WTC11 (cell line): ENCODE measurements around the gene ST6GALNAC3. TPM values are rescaled to one million over a fixed set of nuclear protein-coding genes. Genes with fewer than 3 reads are reported as not detected.

ENCODE experiments used
- ATAC-seq: fragments of 200-7000 bp; cut with Tn5 transposase; 2 replicates; pipeline ENCODE4 v1.10.0; 2021; ENCODE audit warnings: mild to moderate bottlenecking, moderate library complexity
- CTCF ChIA-PET: fragments of 300-600 bp; sonication (Branson Sonifier 250); formaldehyde crosslinking; loops from one replicate; lab custom pipeline; 2021; ENCODE audit warnings: antibody characterized with exemption; lab: Charles Lee
- POLR2A ChIA-PET: fragments of 350-600 bp; sonication (Branson Sonifier 250); formaldehyde crosslinking; loops from one replicate; lab custom pipeline; 2021; ENCODE audit warnings: antibody characterized with exemption; lab: Charles Lee
- DNase-seq: peaks from one replicate; pipeline ENCODE4 v3.0.0; 2021; ENCODE audit warnings: low spot score
- H3K27ac Mint-ChIP-seq: 2 replicates; pipeline ENCODE4 v1.8.0; 2021; ENCODE audit warnings: mixed read lengths
- H3K27me3 Mint-ChIP-seq: 2 replicates; pipeline ENCODE4 v1.8.0; 2021; ENCODE audit warnings: low read depth, mild to moderate bottlenecking, moderate library complexity, mixed read lengths
- H3K36me3 Mint-ChIP-seq: 2 replicates; pipeline ENCODE4 v1.8.0; 2021; ENCODE audit warnings: mixed read lengths
- H3K4me1 Mint-ChIP-seq: 2 replicates; pipeline ENCODE4 v1.8.0; 2022; ENCODE audit warnings: mixed read lengths
- H3K4me3 Mint-ChIP-seq: 2 replicates; pipeline ENCODE4 v1.8.0; 2021; ENCODE audit warnings: mild to moderate bottlenecking, moderate library complexity, mixed read lengths
- H3K9me3 Mint-ChIP-seq: 2 replicates; pipeline ENCODE4 v1.8.0; 2021; ENCODE audit warnings: mixed read lengths
- CREM ChIP-seq: sonication (generic); formaldehyde crosslinking; IDR thresholded peaks from 2 replicates; pipeline ENCODE4 v1.8.1; 2022; ENCODE audit warnings: mild to moderate bottlenecking, missing genetic modification reagents, moderate library complexity
- HMGA2 ChIP-seq: fragments of 250-450 bp; sonication (Bioruptor Pico); IDR thresholded peaks from 2 replicates; pipeline ENCODE4 v1.4.0; 2021; ENCODE audit warnings: mild to moderate bottlenecking, moderate library complexity
- IRF2 ChIP-seq: sonication (generic); formaldehyde crosslinking; IDR thresholded peaks from 2 replicates; pipeline ENCODE4 v1.8.0; 2022; ENCODE audit warnings: low read depth, missing genetic modification reagents, borderline replicate concordance
- MXD4 ChIP-seq: fragments of 250-450 bp; sonication (Bioruptor Pico); IDR thresholded peaks from 2 replicates; pipeline ENCODE4 v1.8.0; 2021; ENCODE audit warnings: mild to moderate bottlenecking, moderate library complexity, borderline replicate concordance
- NFE2L1 ChIP-seq: sonication (generic); formaldehyde crosslinking; IDR thresholded peaks from 2 replicates; pipeline ENCODE4 v1.8.1; 2023; ENCODE audit warnings: missing genetic modification reagents
- NR1H2 ChIP-seq: sonication (generic); formaldehyde crosslinking; IDR thresholded peaks from 2 replicates; pipeline ENCODE4 v1.9.0; 2021; ENCODE audit warnings: mild to moderate bottlenecking, moderate library complexity, missing genetic modification reagents
- NR2C2 ChIP-seq: sonication (generic); formaldehyde crosslinking; IDR thresholded peaks from 2 replicates; pipeline ENCODE4 v1.8.0; 2022; ENCODE audit warnings: mild to moderate bottlenecking, missing genetic modification reagents
- NR3C1 ChIP-seq: sonication (generic); formaldehyde crosslinking; conservative IDR thresholded peaks from 2 replicates; pipeline ENCODE4 v1.8.1; 2023; ENCODE audit warnings: low read depth, mild to moderate bottlenecking, missing genetic modification reagents
- PRRX2 ChIP-seq: fragments of 250-450 bp; sonication (Bioruptor Pico); IDR thresholded peaks from 2 replicates; pipeline ENCODE4 v1.8.0; 2021; ENCODE audit warnings: mild to moderate bottlenecking
- TP53 ChIP-seq: sonication (generic); formaldehyde crosslinking; IDR thresholded peaks from 2 replicates; pipeline ENCODE4 v1.8.1; 2023; ENCODE audit warnings: mild to moderate bottlenecking, missing genetic modification reagents
- ZNF232 ChIP-seq: sonication (generic); formaldehyde crosslinking; IDR thresholded peaks from 2 replicates; pipeline ENCODE4 v1.8.0; 2022; ENCODE audit warnings: mild to moderate bottlenecking, missing genetic modification reagents
- ZNF317 ChIP-seq: sonication (generic); formaldehyde crosslinking; IDR thresholded peaks from 2 replicates; pipeline ENCODE4 v1.8.1; 2023; ENCODE audit warnings: low read depth, mild to moderate bottlenecking, moderate library complexity, missing genetic modification reagents, borderline replicate concordance
- ZNF416 ChIP-seq: fragments of 250-450 bp; sonication (Bioruptor Pico); IDR thresholded peaks from 2 replicates; pipeline ENCODE4 v1.9.0; 2021; ENCODE audit warnings: mild to moderate bottlenecking, inconsistent platforms
- ZNF425 ChIP-seq: fragments of 250-450 bp; sonication (Bioruptor Pico); conservative IDR thresholded peaks from 2 replicates; pipeline ENCODE4 v1.9.0; 2021; ENCODE audit warnings: mild to moderate bottlenecking
- total RNA-seq: library from RNA; stranded (reverse); gene quantifications from 3 replicates; pipeline ENCODE4 v1.2.3, GENCODE V29; 2021
- TF ChIP-seq, protein P1 (sequence below): sonication (generic); formaldehyde crosslinking; IDR thresholded peaks from 2 replicates; pipeline ENCODE4 v1.8.1; 2022; ENCODE audit warnings: mild to moderate bottlenecking, missing genetic modification reagents, moderate library complexity, borderline replicate concordance
- TF ChIP-seq, protein P2 (sequence below): sonication (generic); formaldehyde crosslinking; IDR thresholded peaks from 2 replicates; pipeline ENCODE4 v1.8.1; 2023; ENCODE audit warnings: mild to moderate bottlenecking, missing genetic modification reagents, moderate library complexity
- TF ChIP-seq, protein P3 (sequence below): sonication (generic); formaldehyde crosslinking; IDR thresholded peaks from 2 replicates; pipeline ENCODE4 v1.8.0; 2023; ENCODE audit warnings: mild to moderate bottlenecking, missing genetic modification reagents
- TF ChIP-seq, protein P4 (sequence below): sonication (generic); formaldehyde crosslinking; conservative IDR thresholded peaks from 2 replicates; pipeline ENCODE4 v1.8.1; 2023; ENCODE audit warnings: mild to moderate bottlenecking, low read depth, missing genetic modification reagents, moderate library complexity

The ST6GALNAC3 gene
- total RNA-seq, 1 experiment from 2014 or later = 11.9 TPM

GRCh38 chr1:76079475-76080227, 5.1 kb downstream of the ST6GALNAC3 start:
- ChIA-PET CTCF (interaction anchor here (1.0 kb wide), 1 partner anchor 13 kb away, joined by 3 read pairs; no protein-coding TSS in a partner anchor), POLR2A (no interaction called here)
- TF ChIP-seq, protein P1, sequence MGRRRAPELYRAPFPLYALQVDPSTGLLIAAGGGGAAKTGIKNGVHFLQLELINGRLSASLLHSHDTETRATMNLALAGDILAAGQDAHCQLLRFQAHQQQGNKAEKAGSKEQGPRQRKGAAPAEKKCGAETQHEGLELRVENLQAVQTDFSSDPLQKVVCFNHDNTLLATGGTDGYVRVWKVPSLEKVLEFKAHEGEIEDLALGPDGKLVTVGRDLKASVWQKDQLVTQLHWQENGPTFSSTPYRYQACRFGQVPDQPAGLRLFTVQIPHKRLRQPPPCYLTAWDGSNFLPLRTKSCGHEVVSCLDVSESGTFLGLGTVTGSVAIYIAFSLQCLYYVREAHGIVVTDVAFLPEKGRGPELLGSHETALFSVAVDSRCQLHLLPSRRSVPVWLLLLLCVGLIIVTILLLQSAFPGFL = no peak
- TF ChIP-seq NR3C1 (CRISPR knock-in tag) (no peak), HMGA2 (no peak), PRRX2 (CRISPR knock-in tag) (no peak), NR2C2 (CRISPR knock-in tag) (no peak), ZNF416 (CRISPR knock-in tag) (no peak), NFE2L1 (CRISPR knock-in tag) (no peak), TP53 (CRISPR knock-in tag) (no peak), IRF2 (CRISPR knock-in tag) (no peak), ZNF232 (no peak), NR1H2 (no peak), ZNF317 (no peak), MXD4 (CRISPR knock-in tag) (no peak), ZNF425 (CRISPR knock-in tag) (no peak), CREM (CRISPR knock-in tag) (no peak)
- TF ChIP-seq, protein P2, sequence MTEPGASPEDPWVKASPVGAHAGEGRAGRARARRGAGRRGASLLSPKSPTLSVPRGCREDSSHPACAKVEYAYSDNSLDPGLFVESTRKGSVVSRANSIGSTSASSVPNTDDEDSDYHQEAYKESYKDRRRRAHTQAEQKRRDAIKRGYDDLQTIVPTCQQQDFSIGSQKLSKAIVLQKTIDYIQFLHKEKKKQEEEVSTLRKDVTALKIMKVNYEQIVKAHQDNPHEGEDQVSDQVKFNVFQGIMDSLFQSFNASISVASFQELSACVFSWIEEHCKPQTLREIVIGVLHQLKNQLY = no peak
- TF ChIP-seq, protein P3, sequence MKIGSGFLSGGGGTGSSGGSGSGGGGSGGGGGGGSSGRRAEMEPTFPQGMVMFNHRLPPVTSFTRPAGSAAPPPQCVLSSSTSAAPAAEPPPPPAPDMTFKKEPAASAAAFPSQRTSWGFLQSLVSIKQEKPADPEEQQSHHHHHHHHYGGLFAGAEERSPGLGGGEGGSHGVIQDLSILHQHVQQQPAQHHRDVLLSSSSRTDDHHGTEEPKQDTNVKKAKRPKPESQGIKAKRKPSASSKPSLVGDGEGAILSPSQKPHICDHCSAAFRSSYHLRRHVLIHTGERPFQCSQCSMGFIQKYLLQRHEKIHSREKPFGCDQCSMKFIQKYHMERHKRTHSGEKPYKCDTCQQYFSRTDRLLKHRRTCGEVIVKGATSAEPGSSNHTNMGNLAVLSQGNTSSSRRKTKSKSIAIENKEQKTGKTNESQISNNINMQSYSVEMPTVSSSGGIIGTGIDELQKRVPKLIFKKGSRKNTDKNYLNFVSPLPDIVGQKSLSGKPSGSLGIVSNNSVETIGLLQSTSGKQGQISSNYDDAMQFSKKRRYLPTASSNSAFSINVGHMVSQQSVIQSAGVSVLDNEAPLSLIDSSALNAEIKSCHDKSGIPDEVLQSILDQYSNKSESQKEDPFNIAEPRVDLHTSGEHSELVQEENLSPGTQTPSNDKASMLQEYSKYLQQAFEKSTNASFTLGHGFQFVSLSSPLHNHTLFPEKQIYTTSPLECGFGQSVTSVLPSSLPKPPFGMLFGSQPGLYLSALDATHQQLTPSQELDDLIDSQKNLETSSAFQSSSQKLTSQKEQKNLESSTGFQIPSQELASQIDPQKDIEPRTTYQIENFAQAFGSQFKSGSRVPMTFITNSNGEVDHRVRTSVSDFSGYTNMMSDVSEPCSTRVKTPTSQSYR (CRISPR knock-in tag) = no peak
- TF ChIP-seq, protein P4, sequence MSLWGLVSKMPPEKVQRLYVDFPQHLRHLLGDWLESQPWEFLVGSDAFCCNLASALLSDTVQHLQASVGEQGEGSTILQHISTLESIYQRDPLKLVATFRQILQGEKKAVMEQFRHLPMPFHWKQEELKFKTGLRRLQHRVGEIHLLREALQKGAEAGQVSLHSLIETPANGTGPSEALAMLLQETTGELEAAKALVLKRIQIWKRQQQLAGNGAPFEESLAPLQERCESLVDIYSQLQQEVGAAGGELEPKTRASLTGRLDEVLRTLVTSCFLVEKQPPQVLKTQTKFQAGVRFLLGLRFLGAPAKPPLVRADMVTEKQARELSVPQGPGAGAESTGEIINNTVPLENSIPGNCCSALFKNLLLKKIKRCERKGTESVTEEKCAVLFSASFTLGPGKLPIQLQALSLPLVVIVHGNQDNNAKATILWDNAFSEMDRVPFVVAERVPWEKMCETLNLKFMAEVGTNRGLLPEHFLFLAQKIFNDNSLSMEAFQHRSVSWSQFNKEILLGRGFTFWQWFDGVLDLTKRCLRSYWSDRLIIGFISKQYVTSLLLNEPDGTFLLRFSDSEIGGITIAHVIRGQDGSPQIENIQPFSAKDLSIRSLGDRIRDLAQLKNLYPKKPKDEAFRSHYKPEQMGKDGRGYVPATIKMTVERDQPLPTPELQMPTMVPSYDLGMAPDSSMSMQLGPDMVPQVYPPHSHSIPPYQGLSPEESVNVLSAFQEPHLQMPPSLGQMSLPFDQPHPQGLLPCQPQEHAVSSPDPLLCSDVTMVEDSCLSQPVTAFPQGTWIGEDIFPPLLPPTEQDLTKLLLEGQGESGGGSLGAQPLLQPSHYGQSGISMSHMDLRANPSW (CRISPR knock-in tag) = no peak
- H3K4me3 Mint-ChIP-seq = no peak overlapping the region
- no peaks in the 10 kb centered on the region for H3K9me3 Mint-ChIP-seq
- ATAC-seq (no peak), DNase-seq (no peak)
- no peak overlapping the region for H3K27ac Mint-ChIP-seq
- peaks cover 50% of the 10 kb centered on the region for H3K4me1 Mint-ChIP-seq
- no peaks in the 10 kb centered on the region for H3K36me3 Mint-ChIP-seq
- peaks cover 6% of the 10 kb centered on the region for H3K27me3 Mint-ChIP-seq
